ENCODE data around the gene PLCH1. TPM values are rescaled to one million over a fixed set of nuclear protein-coding genes. Genes with fewer than 3 reads are reported as not detected.
"Not testable (repeated sequence)": the region's sequence is repeated elsewhere in the genome, so short reads cannot be mapped to it uniquely, and the experiment has no call there.

Gene PLCH1
- polyA plus RNA-seq, 1 experiment, result 0.06 TPM

DNA sequence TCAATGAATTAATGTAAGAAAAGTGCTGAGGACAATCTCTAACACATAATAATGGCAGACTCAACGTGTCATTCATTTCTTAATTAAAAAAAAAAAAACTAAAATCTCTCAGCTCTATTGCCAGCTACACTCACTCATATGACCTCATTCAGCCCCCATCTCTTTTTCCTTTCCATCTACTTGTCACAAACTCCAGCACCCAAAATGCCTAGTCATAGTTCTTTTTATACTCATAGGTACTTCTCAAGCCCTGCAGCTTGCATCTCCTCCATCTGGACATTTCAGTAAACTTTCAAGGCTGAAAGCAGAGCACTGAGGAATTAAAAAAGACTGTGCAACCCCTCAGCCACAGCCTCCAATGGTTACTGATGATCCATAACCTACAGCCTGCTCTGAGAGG, 109.8 kb downstream of the PLCH1 start:
- TF ChIP-seq, protein P1, sequence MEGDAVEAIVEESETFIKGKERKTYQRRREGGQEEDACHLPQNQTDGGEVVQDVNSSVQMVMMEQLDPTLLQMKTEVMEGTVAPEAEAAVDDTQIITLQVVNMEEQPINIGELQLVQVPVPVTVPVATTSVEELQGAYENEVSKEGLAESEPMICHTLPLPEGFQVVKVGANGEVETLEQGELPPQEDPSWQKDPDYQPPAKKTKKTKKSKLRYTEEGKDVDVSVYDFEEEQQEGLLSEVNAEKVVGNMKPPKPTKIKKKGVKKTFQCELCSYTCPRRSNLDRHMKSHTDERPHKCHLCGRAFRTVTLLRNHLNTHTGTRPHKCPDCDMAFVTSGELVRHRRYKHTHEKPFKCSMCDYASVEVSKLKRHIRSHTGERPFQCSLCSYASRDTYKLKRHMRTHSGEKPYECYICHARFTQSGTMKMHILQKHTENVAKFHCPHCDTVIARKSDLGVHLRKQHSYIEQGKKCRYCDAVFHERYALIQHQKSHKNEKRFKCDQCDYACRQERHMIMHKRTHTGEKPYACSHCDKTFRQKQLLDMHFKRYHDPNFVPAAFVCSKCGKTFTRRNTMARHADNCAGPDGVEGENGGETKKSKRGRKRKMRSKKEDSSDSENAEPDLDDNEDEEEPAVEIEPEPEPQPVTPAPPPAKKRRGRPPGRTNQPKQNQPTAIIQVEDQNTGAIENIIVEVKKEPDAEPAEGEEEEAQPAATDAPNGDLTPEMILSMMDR (IDR thresholded peaks at IDR 0.05; ENCODE audit: insufficient read depth, low read depth, low read length), result no peak
- no peak for DNase-seq (ENCODE audit: low read depth)
- no peak overlapping the region for H3K4me3 ChIP-seq (ENCODE audit: low read depth, low read length)
- no peaks in the 10 kb centered on the region for H3K36me3 ChIP-seq (ENCODE audit: control insufficient read depth, insufficient read depth, low read length)
- ChIA-PET CTCF (no interaction called here), POLR2A (no interaction called here)
- no peaks in the 10 kb centered on the region for H3K27me3 ChIP-seq (ENCODE audit: control insufficient read depth, insufficient read depth, low read length)

DNA sequence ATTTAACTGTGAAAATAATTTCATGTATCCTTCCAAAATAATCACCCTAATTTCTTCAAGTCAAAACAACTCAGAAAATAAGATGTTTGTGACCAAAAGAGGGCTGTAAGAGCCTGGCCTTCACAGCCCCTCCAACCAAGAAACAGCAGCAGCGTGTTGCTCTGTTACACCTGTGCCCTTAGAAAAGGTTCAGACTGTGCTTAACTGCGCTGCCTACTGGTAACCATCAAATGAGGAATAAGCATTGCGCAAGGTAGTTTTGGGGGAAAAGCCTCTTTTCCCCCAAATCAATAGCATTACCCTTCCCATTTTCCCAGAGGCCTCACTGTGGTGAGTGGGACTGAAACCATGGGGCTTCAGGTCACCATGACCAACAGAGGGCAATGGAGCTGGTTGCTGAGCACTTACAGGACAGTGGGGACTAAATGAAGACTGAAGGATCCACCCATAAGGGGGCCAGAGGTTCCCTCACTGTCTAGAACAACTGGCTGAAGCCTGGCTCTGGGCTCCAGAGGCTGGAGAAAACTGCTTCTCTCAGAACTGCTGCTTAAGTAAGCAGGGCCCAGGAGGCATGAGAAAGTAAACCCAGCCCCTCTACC, 110.7 kb downstream of the PLCH1 start:
- TF ChIP-seq, protein P1 (IDR thresholded peaks at IDR 0.05; ENCODE audit: insufficient read depth, low read depth, low read length), result no peak
- Histone ChIP-seq H3K36me3 (ENCODE audit: control insufficient read depth, insufficient read depth, low read length) (no peaks in the 10 kb centered on the region), H3K27me3 (ENCODE audit: control insufficient read depth, insufficient read depth, low read length) (no peaks in the 10 kb centered on the region), H3K4me3 (ENCODE audit: low read depth, low read length) (no peak overlapping the region)
- ChIA-PET CTCF (no interaction called here), POLR2A (no interaction called here)
- no peak for DNase-seq (ENCODE audit: low read depth)

DNA sequence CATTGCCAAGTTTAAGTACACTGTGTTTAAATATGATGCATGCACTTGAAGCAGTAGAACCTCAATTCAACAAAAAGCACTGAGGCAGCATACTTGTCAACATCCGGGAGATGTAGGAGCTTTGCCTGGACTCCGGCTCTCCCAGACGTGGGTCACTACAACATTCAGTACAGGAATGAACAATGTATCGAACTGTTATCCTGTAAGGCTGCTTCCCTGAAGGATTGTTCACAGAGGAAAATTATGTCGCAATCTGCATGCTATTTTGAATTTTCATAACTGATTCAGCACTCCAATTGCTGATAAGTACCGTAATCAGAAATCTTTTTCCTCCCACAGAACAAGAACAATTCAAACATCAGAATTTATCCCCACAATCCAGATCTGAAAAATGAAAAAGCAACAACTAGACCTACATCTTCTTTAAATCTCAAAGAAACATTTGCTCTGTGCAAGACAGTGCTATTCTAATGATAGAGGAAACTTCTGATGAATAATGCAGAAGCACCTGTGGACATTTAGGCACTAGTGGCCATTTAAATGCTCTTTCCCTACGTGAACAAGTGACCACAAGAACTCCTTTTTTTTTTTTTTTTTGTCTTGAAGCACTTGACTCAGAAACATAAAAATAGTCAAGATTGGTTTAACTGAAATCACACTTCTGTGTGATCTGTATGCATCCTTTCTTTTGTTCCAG, 113.4 kb downstream of the PLCH1 start:
- POLR2A ChIA-PET, result no interaction called here
- DNase-seq (ENCODE audit: low read depth), result no peak

DNA sequence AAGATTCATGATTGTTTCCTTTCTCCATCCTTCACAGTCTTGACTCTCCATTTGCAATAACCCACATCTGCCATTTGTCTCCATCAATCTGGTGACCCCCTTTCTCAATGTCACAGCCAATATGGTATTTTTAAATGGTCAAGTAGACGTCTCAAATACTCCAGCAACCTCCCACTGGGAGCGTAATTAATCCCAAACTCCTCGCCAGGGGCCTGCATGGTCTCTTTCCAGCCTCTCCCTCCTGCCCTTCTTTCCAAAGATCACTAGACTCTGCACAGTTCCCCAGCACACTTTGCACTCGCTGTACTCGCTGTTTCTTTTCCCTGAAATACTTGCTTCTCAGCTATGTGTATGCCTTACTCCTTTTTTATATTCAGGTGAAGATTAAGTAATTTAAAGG, 115.3 kb downstream of the PLCH1 start:
- Histone ChIP-seq H3K27me3 (ENCODE audit: control insufficient read depth, insufficient read depth, low read length) (no peaks in the 10 kb centered on the region), H3K36me3 (ENCODE audit: control insufficient read depth, insufficient read depth, low read length) (no peaks in the 10 kb centered on the region), H3K4me3 (ENCODE audit: low read depth, low read length) (no peak overlapping the region)
- TF ChIP-seq, protein P1 (IDR thresholded peaks at IDR 0.05; ENCODE audit: insufficient read depth, low read depth, low read length), result no peak
- CTCF ChIA-PET, result no interaction called here
- POLR2A ChIA-PET, result no interaction called here
- DNase-seq (ENCODE audit: low read depth), result no peak

More for the DNA sequence above, 113.4 kb downstream of the PLCH1 start:
- Histone ChIP-seq H3K36me3 (ENCODE audit: control insufficient read depth, insufficient read depth, low read length) (no peaks in the 10 kb centered on the region), H3K27me3 (ENCODE audit: control insufficient read depth, insufficient read depth, low read length) (no peaks in the 10 kb centered on the region), H3K4me3 (ENCODE audit: low read depth, low read length) (no peak overlapping the region)
- CTCF ChIA-PET, result no interaction called here
- TF ChIP-seq, protein P1 (IDR thresholded peaks at IDR 0.05; ENCODE audit: insufficient read depth, low read depth, low read length), result no peak

DNA sequence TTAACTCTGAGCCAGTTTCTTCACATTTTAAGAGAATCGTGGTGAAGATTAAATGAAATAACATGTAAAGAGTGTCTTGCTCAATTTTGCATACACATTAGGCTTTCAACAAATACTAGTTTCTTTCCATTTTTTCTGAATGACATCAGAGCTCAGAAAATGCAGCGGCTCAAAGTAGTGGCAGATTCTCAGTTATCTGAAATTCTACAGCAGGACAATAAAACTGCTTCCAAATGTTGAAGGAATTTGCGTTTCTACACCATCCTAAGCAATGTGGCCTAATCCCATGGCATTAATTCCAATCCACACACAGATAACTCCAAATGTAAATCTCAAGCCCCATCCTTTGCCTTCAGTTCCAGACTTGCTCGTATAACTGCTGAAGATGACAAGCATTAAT, 115.8 kb downstream of the PLCH1 start:
- TF ChIP-seq, protein P1 (IDR thresholded peaks at IDR 0.05; ENCODE audit: insufficient read depth, low read depth, low read length), result no peak
- CTCF ChIA-PET, result no interaction called here
- no peaks in the 10 kb centered on the region for H3K36me3 ChIP-seq (ENCODE audit: control insufficient read depth, insufficient read depth, low read length)
- no peaks in the 10 kb centered on the region for H3K27me3 ChIP-seq (ENCODE audit: control insufficient read depth, insufficient read depth, low read length)
- POLR2A ChIA-PET, result no interaction called here
- no peak overlapping the region for H3K4me3 ChIP-seq (ENCODE audit: low read depth, low read length)
- DNase-seq (ENCODE audit: low read depth), result peak; percentile 9

DNA sequence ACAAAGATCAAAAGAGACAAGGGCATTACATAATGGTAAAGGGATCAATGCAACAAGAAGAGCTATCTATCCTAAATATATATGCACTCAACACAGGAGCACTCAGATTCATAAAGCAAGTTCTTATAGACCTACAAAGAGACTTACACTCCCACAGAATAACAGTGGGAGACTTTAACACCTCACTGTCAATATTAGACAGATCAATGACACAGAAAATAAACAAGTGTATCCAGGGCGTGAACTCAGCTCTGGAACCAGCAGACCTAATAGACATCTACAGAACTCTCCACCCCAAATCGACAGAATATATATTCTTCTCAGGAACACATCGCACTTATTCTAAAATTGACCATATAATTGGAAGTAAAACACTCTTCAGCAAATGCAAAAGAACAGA, 122.2 kb downstream of the PLCH1 start:
- not testable (repeated sequence) for DNase-seq (ENCODE audit: low read depth)

DNA sequence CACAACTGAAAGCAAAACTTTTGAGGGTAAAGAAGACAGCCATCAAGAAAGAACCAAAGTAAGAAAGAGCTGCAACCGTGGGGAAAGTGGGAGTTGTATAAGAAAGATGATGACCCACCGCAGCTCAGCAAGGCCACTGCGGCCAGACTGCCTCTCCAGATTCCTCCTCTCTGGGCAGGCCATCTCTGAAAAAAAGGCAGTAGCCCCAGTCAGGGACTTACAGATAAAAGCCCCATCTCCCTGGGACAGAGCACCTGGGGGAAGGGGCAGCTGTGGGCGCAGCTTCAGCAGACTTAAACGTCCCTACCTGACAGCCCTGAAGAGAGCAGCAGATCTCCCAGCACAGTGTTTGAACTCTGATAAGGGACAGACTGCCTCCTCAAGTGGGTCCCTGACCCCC, 124.3 kb downstream of the PLCH1 start:
- H3K27me3 ChIP-seq (ENCODE audit: control insufficient read depth, insufficient read depth, low read length); H3K4me3 ChIP-seq (ENCODE audit: low read depth, low read length); CTCF ChIA-PET; H3K36me3 ChIP-seq (ENCODE audit: control insufficient read depth, insufficient read depth, low read length); POLR2A ChIA-PET; DNase-seq (ENCODE audit: low read depth): not testable (repeated sequence)

More for the DNA sequence above, 122.2 kb downstream of the PLCH1 start:
- CTCF ChIA-PET; H3K27me3 ChIP-seq (ENCODE audit: control insufficient read depth, insufficient read depth, low read length); H3K36me3 ChIP-seq (ENCODE audit: control insufficient read depth, insufficient read depth, low read length); H3K4me3 ChIP-seq (ENCODE audit: low read depth, low read length); POLR2A ChIA-PET: not testable (repeated sequence)

All from BJ (cell line).